Measurements from ENCODE around the gene CCIN.
"Not testable (repeated sequence)": the region's sequence is repeated elsewhere in the genome, so short reads cannot be mapped to it uniquely, and the experiment has no call there.

Gene CCIN

GRCh38 chr9:36169166-36169565 is at the start of gene CCIN:
CCIN (plus strand) TSS chr9:36169388; CDS start chr9:36169503, 115 bp downstream.
- no peak for ATAC-seq

GRCh38 chr9:36119476-36119875 is 49.7 kb upstream of the CCIN start:
- no peak for ATAC-seq

- no peak for ATAC-seq
Observed at GRCh38 chr9:36120705-36121104, 48.5 kb upstream of the CCIN start.

DNA sequence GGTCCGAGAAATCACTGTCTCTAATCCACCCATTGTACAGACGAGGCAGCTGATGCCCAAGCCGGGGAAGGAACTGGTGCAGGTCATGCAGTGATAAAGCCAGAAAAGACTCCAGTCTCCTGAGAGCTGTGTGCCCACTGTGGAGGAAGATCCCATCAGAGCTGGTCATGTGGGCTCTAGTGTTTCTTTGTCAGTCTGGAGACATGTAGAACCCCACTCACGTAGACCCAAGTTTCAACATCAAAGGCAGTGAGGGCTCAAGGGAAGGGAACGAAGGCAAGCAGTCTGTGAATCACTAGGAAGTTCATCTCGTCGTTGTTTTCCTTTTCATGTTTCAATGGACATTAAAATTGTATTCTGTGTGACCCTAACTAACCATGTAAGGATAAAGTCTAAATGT is 47.2 kb upstream of the CCIN start:
- no peak for ATAC-seq

DNA sequence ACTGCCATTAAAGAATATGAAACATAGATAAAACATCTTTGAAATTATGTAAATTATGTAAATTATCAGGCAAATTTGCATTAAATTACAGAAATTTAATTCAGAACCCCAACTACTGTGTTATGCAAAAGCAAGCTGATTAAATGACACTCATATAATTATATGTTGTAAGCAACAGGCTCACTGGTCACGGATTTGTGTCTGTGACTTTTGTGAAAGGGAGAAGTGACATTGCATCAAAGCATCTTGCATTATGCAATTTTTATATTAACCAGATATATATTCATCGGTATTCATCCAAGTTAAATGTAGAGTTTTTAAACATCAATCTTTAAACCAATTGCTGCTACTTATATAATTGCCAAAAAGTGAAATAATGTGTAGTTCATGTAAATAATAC is 45.7 kb upstream of the CCIN start:
- no peak for ATAC-seq

- ATAC-seq = no peak
Observed at GRCh38 chr9:36125062-36125855, 43.9 kb upstream of the CCIN start.

DNA sequence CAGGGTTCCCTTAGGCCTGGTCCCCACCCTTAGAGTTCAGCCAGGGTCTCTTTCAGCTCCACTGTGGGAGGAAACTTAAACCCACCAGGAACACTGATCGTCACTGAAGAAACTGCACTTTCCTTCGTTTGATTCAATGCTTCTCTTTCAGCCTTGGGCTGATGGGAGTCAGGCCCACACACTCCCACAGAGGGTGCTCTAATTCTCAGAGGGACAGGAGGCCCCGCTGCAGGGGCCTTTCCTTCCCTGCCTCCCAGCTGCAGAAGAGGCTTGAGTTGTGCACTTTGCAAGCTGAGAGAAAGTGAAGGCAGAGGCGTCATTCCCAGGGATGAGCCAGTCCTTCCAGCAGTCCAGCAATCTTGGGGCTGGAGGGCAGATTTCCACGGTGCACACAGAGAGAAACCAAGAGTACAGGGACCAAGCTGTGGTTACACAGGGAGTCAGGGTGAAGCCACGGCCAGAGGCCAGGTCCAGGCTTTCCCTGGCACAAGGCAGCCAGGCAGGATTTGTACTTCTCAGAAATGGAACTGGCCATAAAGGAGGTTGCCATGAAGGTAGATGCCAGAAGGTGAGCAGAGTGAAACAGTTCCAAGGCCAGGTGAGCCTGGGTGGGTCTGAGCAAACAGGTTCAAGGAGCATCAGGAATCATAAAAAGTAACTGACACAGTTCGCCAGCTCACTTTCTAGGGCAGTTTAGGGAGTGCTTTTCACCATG is 43.0 kb upstream of the CCIN start:
- no peak for ATAC-seq

- ATAC-seq = no peak
Observed at GRCh38 chr9:36127652-36128244, 41.4 kb upstream of the CCIN start.

DNA sequence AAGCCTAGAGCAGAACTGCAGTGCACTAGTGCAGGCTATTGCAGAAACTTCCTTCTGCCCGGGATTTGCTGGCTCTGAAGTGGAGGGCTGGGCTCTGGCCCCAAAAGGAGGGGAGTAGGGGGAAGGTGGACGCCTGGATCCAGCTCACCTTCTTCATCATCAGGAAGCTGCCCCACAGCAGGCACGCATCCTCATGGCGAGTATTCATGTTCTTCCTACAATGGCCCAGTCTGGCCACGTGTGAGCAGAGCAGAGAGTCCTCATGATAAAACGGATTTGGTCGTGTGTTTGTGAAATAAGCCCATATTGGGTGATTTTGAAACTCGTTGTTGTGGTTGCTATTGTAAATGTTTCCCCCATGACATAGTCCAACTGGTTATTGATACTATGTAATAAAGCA is 40.8 kb upstream of the CCIN start:
- no peak for ATAC-seq

DNA sequence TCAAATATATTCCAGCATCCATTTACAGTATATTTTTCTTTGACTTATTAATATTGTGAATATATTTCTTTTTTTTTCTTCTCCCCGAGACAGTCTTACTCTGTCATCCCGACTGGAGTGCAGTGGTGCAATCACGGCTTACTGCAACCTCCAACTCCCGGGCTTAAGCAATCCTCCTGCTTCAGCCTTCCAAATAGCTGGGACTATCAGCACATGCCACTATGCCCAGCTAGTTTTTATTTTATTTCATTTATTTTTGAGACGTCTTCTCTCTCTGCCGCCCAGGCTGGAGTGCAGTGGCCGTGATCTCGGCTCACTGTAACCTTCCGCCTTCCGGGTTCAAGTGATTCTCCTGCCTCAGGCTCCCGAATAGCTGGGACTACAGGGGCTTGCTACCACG is 40.0 kb upstream of the CCIN start:
- ATAC-seq = no peak

DNA sequence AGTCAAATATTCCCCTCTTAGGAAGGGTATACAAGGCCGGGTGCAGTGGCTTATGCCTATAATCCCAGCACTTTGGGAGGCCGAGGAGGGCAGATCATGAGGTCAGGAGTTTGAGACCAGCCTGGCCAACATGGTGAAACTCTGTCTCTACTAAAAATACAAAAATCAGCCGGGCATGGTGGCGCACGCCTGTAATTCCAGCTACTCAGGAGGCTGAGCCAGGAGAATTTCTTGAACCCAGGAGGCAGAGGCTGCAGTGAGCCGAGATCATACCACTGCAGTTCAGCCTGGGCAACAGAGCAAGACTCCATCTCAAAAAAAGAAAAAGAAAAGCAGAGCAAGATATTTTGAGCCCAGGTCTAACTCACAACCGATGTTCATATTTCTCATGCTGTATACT is 37.5 kb upstream of the CCIN start:
- ATAC-seq = not testable (repeated sequence)

DNA sequence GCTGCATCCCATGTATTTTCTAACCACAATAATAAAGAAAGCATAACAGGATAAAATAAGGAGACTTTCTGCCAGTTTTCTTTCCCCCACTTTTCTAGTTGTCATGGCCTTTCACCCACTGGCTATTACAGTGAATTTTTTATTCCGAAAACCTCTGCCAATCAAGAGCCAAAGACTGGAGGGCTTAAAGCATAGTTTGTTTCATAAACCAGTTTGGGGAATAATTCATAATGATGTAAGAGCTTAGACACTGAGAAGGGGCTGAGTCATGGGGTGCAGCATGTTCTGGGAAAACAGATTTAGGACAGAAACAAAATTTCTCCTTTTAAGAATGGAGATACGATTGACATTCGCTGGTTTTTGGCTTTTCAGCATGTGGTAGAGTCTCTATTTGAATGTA is 37.1 kb upstream of the CCIN start:
- ATAC-seq = no peak

GRCh38 chr9:36134761-36135505 is 34.3 kb upstream of the CCIN start:
- no peak for ATAC-seq

DNA sequence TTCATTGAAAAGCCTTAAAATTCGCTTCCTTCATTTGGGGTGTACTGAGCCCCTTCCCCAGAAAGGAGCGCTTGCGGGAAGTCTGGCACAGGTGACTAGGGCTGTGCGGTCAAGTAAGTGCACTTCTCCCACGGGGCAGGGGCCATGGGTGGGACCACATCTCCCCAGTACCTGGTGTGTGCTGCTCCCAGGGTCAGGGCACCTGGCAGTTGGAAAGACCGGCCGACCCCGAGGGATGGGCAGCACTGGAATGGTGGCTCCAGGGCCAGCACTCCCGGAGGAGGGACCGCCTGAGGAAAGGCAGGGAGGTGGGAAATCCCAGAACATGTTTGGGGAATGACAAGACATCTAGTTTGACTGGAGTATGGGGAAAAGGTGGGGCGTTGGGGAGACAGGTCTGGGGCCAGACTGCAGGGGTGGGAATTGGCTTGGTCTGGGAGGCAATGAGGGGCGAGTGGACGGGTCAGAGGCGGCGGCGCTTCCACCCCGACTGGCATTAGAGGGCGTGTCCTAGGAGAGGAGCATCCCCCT is 33.4 kb upstream of the CCIN start:
- ATAC-seq = no peak

- peak; percentile 98 to 99 for ATAC-seq
Observed at GRCh38 chr9:36136272-36136893, 32.8 kb upstream of the CCIN start, which contains the start of gene GLIPR2. GLIPR2 (plus strand) TSS chr9:36136733; CDS start chr9:36136779, 46 bp downstream.

- peak; percentile 36 for ATAC-seq
Observed at GRCh38 chr9:36136894-36137391, 32.2 kb upstream of the CCIN start.

DNA sequence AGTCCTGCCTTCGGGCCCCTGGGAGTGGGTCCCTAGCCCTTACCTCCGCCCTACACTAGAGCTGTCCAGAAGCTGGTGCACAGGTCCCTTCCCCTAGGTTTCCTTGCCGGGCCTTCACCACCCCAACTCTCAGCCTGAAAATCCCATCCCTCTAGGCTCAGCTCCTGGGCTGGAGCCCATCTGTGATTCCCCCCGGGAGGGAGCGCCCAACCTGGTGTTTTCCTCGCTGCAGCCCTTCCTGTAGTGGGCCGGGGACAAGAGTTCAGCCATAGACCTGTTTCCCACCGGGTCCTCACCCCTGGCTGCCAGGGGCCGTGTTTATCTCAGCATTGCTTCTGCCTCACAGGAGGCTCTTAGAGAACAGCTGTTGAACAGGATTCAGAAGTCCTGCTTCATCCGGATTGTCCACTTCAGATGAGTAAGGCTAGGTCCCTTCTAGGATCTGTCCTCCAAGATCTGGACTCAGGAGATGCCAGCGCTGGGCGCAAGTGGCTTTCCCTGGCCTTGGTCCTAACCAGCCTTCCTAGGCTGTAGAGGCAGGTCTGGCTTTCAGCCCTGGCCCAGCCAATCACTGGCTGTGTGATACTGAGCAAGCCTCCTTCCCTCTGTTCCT is 31.7 kb upstream of the CCIN start:
- ATAC-seq = no peak

GRCh38 chr9:36138496-36138895 is 30.7 kb upstream of the CCIN start:
- ATAC-seq = no peak

DNA sequence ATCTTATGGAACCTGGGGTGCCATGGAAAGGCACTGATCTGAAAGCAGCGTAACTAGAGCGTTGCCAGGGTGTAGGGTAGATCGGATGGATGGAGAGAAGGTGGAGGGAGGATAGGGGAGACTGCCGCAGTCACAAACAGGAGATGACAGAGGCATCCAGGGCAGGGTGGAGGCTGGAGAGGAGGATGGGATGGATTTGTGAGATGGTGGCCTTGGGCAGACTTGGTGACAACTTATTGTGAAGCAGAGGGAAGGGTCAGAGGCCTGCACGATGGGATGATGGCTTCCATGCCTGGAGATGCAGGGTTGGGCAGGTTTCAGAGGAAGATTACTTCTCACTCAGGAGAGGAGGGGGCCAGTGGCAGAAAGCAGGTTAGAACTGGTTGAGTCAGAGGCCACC is 30.3 kb upstream of the CCIN start:
- ATAC-seq = no peak

- no peak for ATAC-seq
Observed at GRCh38 chr9:36140086-36141084, 28.8 kb upstream of the CCIN start.
